GM21576 (cell line): ENCODE results near the gene RNU1-1.
"Not testable (repeated sequence)": the region's sequence is repeated elsewhere in the genome, so short reads cannot be mapped to it uniquely, and the experiment has no call there.

Source experiments
- ATAC-seq: cut with Tn5 transposase; IDR thresholded peaks from one replicate; pipeline ENCODE4 v1.9.1; 2021; ENCODE audit warnings: mild to moderate bottlenecking, moderate library complexity; ENCODE audit not compliant: unreplicated experiment

Gene RNU1-1

DNA sequence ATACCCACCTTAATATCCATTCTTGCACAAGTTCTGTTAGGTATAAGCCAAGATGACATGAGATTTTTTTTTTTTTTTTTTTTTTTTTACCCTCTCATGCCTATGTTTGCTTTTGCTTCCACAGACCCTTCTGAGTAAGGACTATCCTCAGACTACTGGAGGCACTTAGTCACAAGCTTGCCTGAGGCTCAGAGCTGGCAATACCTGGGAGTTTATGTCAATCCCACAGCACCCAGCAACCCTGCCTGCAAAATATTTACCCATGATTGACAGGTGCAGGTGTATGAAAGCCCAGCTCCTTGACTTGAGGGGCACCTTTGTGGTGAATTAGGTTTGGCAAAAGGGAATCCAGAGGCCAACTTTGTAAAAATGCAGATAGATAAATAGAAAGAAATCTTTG, 11.7 kb upstream of the RNU1-1 start:
- ATAC-seq: not testable (repeated sequence)

DNA sequence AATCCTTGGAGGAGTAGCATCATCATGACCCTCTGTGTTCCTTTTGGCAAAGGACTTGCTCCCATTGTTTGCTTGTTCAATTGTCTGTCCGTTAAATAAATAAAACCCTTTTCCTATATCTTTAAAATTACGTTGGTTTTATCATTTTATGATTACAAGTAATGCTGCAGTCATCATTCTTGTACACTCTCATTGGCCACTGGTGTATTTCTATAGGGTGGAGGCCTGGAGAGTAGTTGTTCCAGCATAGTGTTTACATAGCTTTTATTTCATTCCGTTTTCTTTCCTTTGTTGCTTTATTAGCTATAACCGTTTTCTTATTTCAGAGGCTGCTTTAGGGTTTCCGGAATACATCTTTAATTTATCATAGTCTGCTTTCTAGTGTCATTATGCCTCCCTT, 7.6 kb upstream of the RNU1-1 start:
- ATAC-seq: not testable (repeated sequence)

DNA sequence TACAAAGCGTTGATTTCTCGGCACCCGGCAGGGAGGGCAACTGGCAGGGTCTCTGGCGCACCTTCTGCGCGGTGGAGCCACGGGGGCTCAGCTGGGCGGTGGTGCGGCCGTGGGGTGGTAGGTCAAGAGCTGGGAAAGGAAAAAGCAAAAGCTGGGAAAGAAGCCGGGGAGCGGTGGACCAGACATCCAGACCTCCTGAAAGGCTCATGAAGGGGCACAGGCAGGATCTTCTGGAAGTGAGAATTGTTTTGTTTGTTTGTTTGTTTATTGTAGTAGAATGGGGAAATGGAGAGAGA, 7.2 kb upstream of the RNU1-1 start:
- ATAC-seq: no peak

DNA sequence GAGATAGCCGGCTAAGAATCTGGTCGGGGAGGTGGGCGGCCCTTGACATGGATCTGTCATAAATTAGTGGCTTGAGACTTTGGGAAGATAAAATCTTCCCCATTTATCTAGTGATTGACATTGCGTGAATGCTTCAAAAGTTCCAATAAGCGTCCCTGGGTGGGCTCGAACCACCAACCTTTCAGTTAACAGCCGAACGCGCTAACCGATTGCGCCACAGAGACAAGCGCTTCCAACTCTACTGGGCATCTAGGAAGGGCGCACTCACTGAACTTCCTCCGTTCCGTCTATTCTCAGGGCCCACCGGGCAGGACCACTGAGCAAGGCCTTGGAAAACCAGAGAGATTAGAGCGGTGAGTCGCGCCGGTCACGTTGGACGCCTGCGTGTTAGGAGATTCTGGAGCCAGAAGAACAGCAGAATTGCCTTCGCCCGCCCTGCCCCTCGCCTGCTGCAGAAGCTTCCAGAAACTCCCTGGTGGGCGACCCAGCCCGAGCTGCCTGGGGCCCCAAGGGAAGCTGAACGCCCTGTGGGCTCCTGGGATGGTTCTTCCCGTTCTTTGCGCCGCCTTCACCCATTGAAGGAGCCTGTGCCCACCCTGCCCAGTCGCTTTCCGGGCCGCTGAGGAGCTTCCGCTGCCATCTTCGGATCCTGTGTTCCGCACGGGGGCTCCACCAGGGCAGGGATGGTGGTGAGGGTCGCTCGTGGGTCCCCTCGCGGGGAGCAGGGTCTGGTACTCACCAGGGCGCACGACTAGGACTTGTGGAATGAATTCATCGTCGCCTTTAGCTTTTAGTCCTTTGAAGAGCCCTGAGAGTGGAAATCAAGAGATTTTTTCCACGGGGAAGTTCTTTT, 6.6 kb upstream of the RNU1-1 start:
- not testable (repeated sequence) for ATAC-seq

DNA sequence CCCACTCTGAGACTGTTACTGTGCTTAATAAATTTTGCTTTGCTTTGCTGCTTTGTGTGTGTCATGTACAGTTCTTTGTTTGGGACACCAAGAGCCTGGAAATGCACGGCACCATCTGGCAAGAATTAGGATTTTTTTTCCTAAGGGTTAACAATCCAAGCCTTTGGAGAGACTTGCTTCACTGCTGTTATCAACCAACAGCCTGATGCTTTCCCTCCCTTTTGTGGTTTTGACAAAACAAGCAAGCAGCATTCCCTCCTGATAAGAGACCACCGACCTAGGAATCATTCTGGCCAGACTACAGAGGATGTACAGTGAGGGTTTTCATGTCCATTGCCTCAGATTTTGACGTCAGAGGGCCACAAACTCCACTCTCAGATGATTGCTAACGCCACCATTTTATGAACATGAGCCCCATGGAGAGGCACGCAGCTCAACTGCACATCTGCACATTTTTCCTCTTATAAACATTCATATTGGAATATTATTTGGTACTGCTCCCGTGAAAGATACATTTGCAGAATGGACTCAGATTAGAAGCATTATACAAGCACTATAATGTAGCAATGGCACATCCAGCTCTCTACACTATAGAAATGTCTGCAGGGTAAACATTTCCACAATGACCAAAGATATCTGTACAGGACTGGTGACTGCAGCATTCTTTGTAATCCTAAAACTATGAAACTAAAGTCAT, 5.3 kb upstream of the RNU1-1 start:
- ATAC-seq: not testable (repeated sequence)

DNA sequence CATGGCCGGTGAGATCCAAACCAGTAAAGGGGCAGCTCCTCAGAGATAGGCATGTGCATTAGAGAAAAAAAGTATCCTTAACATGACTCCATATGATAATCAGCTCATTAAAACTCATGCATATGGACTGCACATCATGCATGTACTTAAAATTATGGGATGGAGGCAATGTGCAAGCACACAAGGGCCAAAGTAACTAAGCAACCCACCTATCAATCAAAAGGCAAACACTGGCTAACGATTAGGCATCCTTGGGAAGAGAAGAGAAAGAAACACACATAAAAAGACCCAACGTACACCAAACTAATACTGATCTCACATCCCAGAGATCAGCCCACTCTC, 4.8 kb upstream of the RNU1-1 start:
- not testable (repeated sequence) for ATAC-seq

DNA sequence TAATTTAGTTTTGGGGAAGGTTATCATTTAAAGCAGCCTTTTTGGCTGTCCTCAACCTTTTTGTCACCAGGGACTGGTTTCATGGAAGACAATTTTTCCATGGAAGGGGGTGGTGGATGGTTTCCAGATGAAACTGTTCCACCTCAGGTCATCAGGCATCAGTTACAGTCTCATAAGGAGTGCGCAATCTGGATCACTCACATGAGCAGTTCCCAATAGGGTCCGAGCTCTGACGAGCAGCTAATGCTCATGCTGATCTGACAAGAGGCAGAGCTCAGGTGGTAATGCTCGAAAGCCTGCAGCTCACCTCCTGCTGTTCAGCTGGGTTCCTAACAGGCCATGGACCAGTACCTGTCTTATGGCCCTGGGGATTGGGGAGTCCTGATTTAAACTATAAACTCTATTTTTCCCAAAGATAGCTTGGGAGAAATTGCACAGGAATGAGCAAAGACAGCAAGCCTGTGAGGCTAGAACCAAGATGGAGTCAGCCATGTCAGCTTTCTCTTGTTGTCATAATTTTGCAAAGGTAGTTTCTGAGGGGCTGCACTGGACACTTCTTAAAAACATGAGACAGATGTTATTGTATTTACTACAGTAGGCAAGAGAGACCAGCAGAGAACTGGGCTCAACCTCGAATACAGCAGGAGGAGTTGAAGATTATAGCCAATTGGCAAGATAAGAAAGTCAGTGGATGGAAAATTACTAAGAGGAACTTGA, 2.8 kb upstream of the RNU1-1 start:
- not testable (repeated sequence) for ATAC-seq

DNA sequence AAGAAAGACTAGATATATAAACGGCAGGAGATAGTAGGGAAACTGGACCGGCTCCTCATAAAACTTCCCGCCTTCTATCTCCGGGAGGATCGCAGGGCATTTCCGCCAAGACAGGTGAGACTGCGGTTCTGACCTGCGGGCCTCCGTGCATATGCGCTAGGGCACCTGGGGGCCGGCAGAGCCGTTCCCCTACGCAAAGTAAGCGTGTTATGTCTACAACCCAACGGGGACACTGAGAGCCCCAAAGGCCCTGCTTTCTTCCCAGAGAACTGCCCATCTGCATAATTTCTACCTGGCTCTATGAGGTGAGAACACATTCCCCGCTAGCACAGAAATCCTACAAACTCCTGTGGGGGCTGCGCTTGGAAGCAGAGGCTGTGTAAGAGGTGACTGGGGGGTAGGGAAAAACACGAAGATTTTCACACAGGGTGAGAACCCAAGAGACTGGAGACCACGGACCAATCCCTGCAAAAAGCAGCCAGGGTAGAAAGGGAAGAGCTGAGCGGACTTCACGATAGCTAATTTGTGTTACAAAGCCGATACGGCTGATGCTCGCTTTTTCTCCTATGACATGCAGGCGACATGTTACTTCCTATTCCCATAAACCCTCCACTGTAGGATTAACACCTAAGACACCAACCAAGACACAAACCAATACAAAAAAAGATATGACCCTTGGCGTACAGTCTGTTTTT, 526 bp downstream of the RNU1-1 start:
- not testable (repeated sequence) for ATAC-seq

DNA sequence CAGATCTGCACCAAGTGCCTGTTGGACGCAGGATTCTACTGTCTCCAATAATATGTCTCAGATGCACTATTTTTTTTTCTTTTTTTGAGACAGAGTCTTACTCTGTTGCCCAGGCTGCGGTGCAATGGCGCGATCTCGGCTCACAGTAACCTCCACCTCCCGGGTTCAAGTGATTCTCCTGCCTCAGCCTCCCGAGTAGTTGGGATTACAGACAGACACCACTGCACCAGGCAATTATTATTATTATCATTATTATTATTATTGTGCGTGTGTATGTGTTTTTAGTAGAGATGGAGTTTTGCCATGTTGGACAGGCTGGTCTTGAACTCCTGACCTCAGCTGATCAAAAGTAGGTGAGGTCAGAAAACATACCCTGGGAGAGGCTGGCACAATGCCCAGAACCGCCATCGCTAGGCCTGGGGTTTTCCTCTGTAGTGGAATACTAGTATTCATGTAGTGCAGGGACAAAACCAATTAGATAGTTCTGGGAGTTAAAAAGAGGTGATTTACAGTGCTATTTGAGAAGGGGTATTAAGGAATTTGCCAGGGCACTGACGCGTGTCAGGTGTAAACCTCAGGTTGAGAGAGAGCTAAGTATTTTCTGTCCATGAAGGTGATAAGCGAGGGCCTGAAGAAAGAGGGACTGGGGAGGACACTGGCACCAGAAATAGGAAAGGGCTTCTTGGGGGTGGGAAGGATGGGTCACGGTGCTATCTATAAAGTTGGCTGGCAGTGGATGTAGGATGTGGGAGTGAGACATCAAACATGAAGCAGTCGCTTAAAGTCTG, 1.3 kb downstream of the RNU1-1 start:
- not testable (repeated sequence) for ATAC-seq

DNA sequence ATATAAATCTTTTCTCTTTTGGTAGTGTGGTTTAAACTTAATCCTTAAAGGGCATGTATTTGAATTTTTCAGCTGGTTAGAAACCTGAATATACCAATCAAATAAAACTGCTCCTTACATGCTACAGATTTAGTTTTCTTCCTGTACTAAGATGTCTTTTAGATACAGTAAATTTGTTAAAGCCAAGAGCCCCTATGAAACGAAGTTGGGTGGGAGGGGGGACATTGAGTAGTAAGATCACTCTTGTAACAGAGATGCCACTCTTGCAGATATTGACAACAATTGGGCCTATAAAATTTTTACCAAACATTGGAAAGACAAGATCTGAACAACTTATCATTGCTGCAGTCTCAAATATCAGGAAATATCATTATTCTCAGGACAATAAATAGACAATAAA, 2.2 kb downstream of the RNU1-1 start:
- not testable (repeated sequence) for ATAC-seq

DNA sequence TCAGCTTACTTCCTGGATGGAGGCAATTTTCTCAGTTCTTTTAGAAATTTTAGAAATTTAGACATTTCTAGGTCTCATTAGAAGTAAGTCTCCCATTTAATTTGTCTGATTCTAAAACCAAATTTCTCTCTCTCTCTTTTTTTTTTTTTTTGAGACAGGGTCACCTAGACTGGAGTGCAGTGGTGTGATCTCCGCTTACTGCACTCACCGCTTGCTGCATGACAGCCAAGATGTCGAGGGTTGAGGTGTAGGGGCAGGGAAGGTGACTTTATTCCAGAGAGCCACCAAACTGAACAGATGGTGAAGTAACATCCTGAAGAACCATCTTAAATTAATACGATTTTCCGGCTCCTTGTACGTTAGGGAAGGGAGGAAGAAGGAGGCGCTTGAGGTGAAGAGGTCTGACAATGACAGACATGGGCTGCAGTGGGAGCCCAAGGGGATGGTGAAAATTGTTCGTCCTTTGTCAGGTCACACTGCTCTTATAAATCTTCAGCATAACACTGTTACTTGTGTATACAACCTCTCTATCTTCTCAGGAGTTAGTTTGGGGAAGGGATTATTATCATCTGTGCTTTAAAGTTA, 5.1 kb downstream of the RNU1-1 start:
- ATAC-seq: not testable (repeated sequence)

DNA sequence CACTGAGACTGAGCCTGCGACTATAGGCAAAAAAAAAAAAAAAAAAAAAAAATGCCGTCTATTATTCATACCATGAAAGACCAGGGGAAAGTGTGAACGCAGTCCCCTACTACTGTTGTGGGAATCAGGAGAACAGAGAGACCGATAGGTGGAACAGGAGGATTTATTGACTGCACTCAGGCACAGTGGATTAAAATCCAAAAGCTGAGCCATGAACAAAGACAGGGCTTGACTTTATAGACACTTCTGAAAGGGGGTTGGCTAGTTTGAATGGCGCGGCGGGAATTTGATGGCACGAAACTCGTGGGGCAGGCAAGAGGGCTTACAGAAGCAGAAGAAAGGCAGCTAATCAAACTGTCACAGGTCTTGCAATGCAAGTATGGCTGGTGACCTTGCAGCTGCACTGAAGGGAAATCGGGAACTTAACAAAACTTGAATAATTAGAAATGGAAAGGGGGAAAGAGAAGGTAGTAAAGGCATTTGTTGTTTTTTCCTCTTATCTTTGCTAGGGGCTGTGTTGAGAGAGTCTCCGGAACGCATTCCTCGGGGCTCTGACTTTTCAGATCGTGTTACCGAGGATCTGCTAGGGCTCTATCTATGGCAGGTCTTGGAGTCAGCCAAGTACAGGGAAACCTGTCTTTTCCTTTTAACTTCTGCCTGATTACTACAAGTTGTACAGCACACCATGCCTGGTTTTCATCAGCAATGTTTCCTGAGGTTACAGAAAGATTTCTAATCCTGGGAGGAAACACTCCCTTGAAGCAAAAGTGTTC, 7.5 kb downstream of the RNU1-1 start:
- not testable (repeated sequence) for ATAC-seq

DNA sequence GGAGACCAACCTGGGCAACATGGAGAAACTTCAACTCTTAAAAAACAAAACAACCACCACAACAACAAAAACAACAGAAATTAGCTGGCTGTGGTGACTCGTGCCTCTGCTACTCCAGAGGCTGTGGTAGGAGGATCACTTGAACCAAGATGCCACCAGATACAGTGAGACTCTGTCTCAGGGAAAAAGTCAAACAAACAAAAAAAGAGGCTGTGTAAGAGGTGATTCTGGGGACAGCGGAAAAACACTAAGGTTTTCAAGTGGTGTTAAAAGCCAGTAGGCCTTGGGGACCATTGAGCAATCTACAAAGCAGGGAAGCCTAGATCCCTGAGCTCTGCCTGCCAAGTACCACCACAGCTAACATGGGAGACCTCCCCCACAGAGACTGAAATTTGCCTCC, 8.2 kb downstream of the RNU1-1 start:
- ATAC-seq: not testable (repeated sequence)

DNA sequence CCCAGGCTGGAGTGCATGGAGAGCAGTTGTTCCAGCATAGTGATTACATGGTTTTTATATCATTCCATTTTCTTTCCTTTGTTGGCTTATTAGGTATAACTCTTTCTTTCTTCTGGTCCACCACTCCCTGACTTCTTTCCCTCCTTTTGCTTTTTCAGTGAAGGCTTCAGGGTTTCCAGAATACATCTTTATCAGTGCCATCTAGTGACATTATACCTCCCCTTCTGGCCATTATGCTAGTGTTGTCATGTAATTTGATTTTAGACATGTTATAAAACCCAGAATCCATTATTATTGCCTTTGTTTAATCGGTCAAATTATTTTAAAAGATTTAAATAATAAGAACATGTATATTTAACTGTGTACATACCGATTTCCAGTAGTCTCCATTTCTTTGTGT, 10.6 kb downstream of the RNU1-1 start:
- ATAC-seq: no peak

DNA sequence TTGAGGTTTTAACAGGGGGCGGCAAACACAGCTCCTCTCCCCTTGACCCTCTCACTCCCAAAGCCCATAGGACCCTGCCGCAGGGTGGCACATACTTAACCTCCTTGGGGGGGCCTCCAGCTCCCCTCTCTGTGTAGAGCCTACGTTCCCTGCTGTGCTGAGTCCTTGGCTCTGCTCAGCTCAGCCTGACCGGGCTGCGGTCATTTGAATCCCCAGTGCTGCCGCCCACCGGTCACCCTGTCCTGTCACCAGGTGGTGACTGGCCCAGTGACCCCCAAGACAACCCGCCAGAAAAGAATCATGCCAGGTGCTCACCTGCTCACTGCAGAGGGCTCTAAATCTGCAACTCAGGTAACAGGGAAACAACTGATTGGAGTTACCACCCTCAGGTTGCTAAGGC, 12.6 kb downstream of the RNU1-1 start:
- ATAC-seq: not testable (repeated sequence)

DNA sequence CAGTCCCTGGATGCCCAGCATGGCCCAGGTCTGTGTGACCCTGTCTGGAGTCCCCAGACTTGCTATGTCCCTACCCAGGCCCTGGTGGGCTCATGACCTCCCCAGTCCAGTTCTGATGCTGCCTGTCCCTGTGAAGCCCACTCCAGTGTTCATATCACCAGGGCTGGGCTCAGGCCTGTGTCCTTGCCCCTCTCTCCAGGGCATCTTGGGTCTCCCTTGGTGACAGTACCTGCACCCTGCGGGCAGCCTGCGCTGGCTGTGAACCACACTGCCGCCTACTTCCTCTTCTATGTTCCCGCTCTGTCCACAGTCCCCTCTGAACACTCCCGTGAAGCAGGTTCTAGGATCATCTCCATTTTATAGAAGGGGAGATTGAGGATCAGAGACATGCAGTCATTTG, 13.1 kb downstream of the RNU1-1 start:
- not testable (repeated sequence) for ATAC-seq

DNA sequence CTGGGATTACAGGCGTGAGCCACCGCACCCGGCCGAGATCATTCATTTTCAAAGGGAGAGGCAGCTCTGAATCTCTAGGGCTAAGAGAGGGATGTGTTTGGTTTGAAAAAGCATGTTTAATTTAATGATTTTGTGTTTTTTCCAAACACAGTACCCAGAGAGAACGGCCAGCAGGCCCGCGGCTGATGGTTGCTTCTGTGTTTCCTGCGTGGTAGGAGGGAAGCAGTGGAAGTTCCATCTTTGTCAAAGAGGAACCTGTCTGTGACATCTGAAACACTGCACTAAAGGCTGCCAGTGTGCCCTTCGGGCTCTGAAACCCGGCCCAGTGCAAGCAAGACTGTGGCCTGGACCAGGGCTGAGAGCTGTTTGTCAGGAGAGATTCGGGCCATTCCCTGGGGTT, 13.6 kb downstream of the RNU1-1 start:
- ATAC-seq: not testable (repeated sequence)

DNA sequence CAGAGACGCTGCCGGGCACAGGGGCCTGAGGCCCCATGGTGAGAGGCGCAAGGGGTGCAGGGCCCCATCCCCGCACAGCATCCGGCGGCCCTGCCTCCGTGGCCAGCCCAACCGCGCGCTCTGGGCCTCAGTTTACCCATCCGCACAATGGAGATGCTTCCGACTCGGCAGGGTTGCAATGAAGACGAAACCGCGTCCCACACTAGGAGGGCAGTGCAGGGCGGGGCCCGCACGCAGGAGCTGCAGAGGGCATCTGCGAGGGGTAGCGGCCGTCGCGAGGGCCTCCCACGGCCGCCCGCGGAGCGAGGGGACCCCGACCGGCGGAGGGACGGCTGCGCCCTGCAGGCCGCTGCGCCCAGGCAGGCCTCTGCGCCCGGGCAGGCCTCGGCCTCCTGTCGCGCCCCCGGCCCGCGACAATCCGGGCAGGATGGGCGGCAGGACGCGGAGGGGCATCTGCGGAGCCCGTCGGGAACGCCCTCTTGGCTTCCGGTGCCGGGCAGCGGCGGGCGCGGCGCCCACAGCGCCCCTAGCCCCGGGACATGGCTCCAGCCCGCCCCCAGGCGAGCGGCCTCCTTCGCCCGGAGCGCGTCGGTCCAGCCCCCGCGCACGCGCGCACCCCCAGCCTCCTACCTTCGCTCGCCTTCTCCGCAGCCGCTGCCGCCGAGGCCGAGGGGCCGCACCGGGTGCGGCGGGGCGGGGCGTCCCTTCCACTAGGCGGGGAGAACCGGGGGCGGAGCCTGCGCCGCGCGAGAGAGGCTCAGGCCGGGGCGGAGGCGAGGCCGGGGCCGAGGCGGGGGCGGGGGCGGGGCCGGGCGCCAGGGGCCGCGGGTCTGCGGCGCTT, 15.3 kb downstream of the RNU1-1 start:
- peak; percentile 76 for ATAC-seq
